Measurements from ENCODE around the gene CEBPA. TPM values are rescaled to one million over a fixed set of nuclear protein-coding genes. Genes with fewer than 3 reads are reported as not detected.
"Not testable (repeated sequence)": the region's sequence is repeated elsewhere in the genome, so short reads cannot be mapped to it uniquely, and the experiment has no call there.

Gene CEBPA
- total RNA-seq, 1 donor from 2014 or later, result 1.7 TPM

DNA sequence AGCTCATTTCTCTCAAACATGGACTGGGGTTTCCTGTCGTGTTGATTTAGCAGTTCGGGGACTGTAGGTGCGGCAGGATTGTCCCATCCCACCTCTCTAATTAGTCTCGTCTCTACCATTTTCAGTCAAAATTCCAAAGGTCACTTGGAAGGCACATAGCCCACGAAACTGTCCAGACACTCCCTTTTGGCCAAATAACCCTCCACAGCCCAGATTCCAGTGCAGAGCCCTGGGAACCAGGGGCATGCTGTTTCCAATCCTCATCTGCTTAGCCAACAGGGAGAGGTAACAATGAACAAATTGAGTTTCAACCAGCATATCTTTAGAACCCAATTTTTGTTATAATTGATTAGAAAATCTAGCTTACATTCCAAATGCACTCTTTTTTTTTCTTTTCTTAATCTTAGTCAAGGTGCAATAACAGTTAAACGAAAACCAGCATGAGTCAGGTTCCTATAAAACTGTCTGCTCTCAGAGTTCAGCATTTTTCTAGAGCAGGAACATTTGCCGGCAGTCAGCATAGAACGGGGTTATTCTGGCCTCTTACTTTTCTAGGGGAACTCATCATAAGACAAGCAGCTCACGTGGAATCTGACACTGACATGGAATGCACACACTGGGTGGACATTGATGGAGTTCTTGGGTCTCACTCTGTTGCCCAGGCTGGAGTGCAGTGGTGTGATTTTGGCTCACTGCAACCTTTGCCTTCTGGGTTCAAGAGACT lies 14.4 kb upstream of the CEBPA start:
- DNase-seq (ENCODE audit: low spot score), result no peak
- Mint-ChIP-seq H3K36me3 (ENCODE audit: low read depth) (peaks cover 3% of the 10 kb centered on the region), H3K4me1 (ENCODE audit: low read depth) (no peaks in the 10 kb centered on the region), H3K4me3 (ENCODE audit: unreplicated experiment) (no peak overlapping the region), H3K9me3 (ENCODE audit: low read depth) (peaks cover 13% of the 10 kb centered on the region), H3K27ac (ENCODE audit: unreplicated experiment) (no peak overlapping the region), H3K27me3 (ENCODE audit: low read depth) (peaks cover 18% of the 10 kb centered on the region)
- TF ChIP-seq, protein P1, sequence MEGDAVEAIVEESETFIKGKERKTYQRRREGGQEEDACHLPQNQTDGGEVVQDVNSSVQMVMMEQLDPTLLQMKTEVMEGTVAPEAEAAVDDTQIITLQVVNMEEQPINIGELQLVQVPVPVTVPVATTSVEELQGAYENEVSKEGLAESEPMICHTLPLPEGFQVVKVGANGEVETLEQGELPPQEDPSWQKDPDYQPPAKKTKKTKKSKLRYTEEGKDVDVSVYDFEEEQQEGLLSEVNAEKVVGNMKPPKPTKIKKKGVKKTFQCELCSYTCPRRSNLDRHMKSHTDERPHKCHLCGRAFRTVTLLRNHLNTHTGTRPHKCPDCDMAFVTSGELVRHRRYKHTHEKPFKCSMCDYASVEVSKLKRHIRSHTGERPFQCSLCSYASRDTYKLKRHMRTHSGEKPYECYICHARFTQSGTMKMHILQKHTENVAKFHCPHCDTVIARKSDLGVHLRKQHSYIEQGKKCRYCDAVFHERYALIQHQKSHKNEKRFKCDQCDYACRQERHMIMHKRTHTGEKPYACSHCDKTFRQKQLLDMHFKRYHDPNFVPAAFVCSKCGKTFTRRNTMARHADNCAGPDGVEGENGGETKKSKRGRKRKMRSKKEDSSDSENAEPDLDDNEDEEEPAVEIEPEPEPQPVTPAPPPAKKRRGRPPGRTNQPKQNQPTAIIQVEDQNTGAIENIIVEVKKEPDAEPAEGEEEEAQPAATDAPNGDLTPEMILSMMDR (IDR thresholded peaks at IDR 0.05), result no peak

DNA sequence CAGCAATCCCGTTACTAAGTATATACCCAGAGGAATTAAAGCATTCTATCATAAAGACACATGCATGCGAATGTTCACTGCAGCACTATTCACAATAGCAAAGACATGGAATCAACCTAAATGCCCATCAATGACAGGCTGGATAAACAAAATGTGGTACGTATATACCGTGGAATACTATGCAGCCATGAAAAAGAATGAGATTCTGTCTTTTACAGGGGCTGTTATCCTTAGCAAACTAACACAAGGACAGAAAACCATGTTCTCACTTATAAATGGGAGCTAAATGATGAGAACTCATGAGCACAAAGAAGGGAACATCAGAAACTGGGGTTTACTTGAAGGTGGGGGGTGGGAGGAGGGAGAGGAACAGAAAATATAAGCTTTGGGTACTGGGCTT lies 10.5 kb upstream of the CEBPA start:
- DNase-seq (ENCODE audit: low spot score), result not testable (repeated sequence)

DNA sequence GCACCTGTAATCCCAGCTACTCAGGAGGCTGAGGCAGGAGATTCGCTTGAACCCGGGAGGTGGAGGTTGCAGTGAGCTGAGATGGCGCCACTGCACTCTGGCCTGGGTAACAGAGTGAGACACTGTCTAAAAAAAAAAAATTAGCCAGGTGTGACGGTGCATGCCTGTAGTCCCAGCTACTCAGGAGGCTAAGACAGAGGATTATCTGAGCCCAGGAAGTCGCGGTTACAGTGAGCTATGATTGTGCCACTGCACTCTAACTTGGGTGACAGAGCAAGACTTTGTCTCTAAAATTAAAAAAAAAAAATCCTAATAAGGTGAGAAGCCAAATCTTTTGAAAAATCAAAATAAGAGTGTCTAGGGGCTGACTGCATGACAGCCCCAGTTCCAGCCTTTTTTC lies 9.7 kb upstream of the CEBPA start:
- H3K27me3 Mint-ChIP-seq (ENCODE audit: low read depth), result peaks cover 25% of the 10 kb centered on the region
- H3K9me3 Mint-ChIP-seq (ENCODE audit: low read depth), result no peaks in the 10 kb centered on the region
- DNase-seq (ENCODE audit: low spot score), result no peak
- H3K4me1 Mint-ChIP-seq (ENCODE audit: low read depth), result no peaks in the 10 kb centered on the region
- H3K36me3 Mint-ChIP-seq (ENCODE audit: low read depth), result no peaks in the 10 kb centered on the region
- TF ChIP-seq, protein P1 (IDR thresholded peaks at IDR 0.05), result no peak
- no peak overlapping the region for H3K27ac Mint-ChIP-seq (ENCODE audit: unreplicated experiment)
- no peak overlapping the region for H3K4me3 Mint-ChIP-seq (ENCODE audit: unreplicated experiment)

More for the DNA sequence above, 10.5 kb upstream of the CEBPA start:
- not testable (repeated sequence) for H3K4me1 Mint-ChIP-seq (ENCODE audit: low read depth); H3K27ac Mint-ChIP-seq (ENCODE audit: unreplicated experiment); H3K9me3 Mint-ChIP-seq (ENCODE audit: low read depth); H3K4me3 Mint-ChIP-seq (ENCODE audit: unreplicated experiment); H3K36me3 Mint-ChIP-seq (ENCODE audit: low read depth)
- H3K27me3 Mint-ChIP-seq (ENCODE audit: low read depth), result peaks cover 23% of the 10 kb centered on the region

DNA sequence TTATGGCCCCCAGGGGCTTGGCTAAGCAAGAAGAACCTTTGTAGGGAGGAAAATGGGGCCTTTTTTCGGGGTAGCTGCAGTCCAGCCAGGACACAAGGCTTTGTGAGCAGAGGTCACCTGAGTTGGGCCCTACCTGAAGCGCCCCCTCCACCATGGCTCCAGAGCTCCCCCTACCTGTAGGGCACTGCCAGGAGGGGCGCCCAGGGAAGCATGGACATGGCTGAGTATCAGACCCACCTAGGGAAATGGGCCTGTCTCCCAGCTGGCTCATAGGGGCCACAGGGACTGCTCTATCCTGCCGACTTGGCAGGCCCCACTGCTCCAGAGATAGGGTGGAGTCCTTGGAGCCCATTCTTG lies 9.0 kb upstream of the CEBPA start:
- Mint-ChIP-seq H3K36me3 (ENCODE audit: low read depth) (no peaks in the 10 kb centered on the region), H3K27ac (ENCODE audit: unreplicated experiment) (no peak overlapping the region), H3K4me3 (ENCODE audit: unreplicated experiment) (no peak overlapping the region), H3K4me1 (ENCODE audit: low read depth) (no peaks in the 10 kb centered on the region), H3K9me3 (ENCODE audit: low read depth) (no peaks in the 10 kb centered on the region), H3K27me3 (ENCODE audit: low read depth) (peaks cover 18% of the 10 kb centered on the region)
- TF ChIP-seq, protein P1 (IDR thresholded peaks at IDR 0.05), result peak; percentile 24
- DNase-seq (ENCODE audit: low spot score), result no peak

DNA sequence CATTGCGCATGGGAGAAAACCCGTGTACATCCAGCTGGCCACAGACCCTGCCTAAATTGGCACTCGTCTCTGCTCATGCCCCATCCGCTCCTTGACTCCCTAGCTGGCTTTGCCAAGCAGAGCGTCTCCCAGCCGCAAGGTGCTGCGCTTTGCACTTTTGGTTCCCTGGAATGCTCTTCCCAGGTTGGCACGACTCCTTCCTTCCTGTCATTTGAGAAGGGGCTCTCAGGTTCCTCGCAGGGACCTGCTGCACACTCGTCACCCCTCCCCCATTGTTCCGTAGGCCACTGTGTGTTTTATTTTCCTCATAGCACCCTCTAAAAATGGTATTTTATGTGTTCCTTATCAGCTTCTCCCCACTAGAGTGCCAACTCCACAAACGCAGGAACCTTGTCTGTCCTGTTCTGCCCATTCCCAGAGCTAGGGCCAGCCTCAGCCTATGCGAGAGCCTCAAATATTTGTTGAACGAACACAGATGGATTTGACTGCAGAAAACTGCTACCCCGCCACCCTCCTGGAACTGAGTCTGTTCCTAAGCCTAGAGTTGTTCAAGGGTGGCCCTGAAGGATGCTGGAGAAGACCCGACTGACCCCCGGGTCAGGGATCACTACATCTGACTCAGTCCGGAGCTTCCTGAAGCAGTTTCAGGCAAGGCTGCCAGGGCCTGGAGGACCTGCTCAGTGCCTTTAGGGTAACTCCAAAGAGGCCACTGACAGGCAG lies 8.4 kb upstream of the CEBPA start:
- no peaks in the 10 kb centered on the region for H3K9me3 Mint-ChIP-seq (ENCODE audit: low read depth)
- H3K27me3 Mint-ChIP-seq (ENCODE audit: low read depth), result peaks cover 16% of the 10 kb centered on the region
- H3K4me3 Mint-ChIP-seq (ENCODE audit: unreplicated experiment), result no peak overlapping the region
- H3K27ac Mint-ChIP-seq (ENCODE audit: unreplicated experiment), result no peak overlapping the region
- no peaks in the 10 kb centered on the region for H3K4me1 Mint-ChIP-seq (ENCODE audit: low read depth)
- H3K36me3 Mint-ChIP-seq (ENCODE audit: low read depth), result no peaks in the 10 kb centered on the region
- TF ChIP-seq, protein P1 (IDR thresholded peaks at IDR 0.05), result no peak
- DNase-seq (ENCODE audit: low spot score), result no peak
